Caco-2 (cell line): Measurements from ENCODE around the gene TMEM53. TPM values are rescaled to one million over a fixed set of nuclear protein-coding genes. Genes with fewer than 3 reads are reported as not detected.

Source experiments
- BruUV-seq: library from RNA; stranded (reverse); fragments of 400-500 nt; replicated peaks from 2 replicates; lab custom pipeline; 2021; lab: Mats Ljungman, UMichigan
- CTCF ChIA-PET: fragments of 300-600 bp; sonication (Branson Sonifier 250); formaldehyde crosslinking; loops from one replicate; lab custom pipeline; 2022; ENCODE audit warnings: antibody characterized with exemption; lab: Charles Lee
- POLR2A ChIA-PET: fragments of 300-600 bp; sonication (Branson Sonifier 250); formaldehyde crosslinking; loops from one replicate; lab custom pipeline; 2022; ENCODE audit warnings: antibody characterized with exemption; lab: Charles Lee
- DNase-seq, 2 experiments: peaks; one replicate each; pipeline versions ENCODE4 v3.0.0 to v3.0.0-alpha.2; 2020 to 2022
- H3K27me3 ChIP-seq: replicated peaks from 2 replicates; pipeline ENCODE4 v1.6.0; 2011; ENCODE audit warnings: low read length; ENCODE audit not compliant: control insufficient read depth, insufficient read depth
- H3K36me3 ChIP-seq: 2 replicates; pipeline ENCODE4 v1.5.1; 2011; ENCODE audit warnings: low read length; ENCODE audit not compliant: control insufficient read depth, insufficient read depth
- H3K4me1 ChIP-seq: fragments of 250-450 bp; sonication (Bioruptor Pico); 2 replicates; pipeline ENCODE4 v1.5.1; 2020; ENCODE audit warnings: mild to moderate bottlenecking
- H3K4me3 ChIP-seq: 2 replicates; pipeline ENCODE4 v1.5.1; 2011; ENCODE audit warnings: low read depth, mild to moderate bottlenecking, control low read depth, low read length
- H3K9me3 ChIP-seq: fragments of 250-450 bp; sonication (Bioruptor Pico); 2 replicates; pipeline ENCODE4 v1.5.1; 2020; ENCODE audit warnings: mild to moderate bottlenecking, moderate library complexity
- H3K27ac Mint-ChIP-seq: one replicate; pipeline ENCODE4 v1.8.0; 2022; ENCODE audit warnings: mixed read lengths; ENCODE audit not compliant: unreplicated experiment
- H3K27me3 Mint-ChIP-seq: one replicate; pipeline ENCODE4 v1.8.0; 2022; ENCODE audit warnings: mixed read lengths; ENCODE audit not compliant: insufficient read depth, unreplicated experiment
- H3K36me3 Mint-ChIP-seq: one replicate; pipeline ENCODE4 v1.8.0; 2022; ENCODE audit warnings: mild to moderate bottlenecking, mixed read lengths; ENCODE audit not compliant: insufficient read depth, unreplicated experiment
- H3K4me1 Mint-ChIP-seq: one replicate; pipeline ENCODE4 v1.8.0; 2022; ENCODE audit warnings: low read depth, mixed read lengths; ENCODE audit not compliant: unreplicated experiment
- H3K4me3 Mint-ChIP-seq: one replicate; pipeline ENCODE4 v1.8.0; 2022; ENCODE audit warnings: mild to moderate bottlenecking, moderate library complexity, mixed read lengths; ENCODE audit not compliant: unreplicated experiment
- H3K9me3 Mint-ChIP-seq: one replicate; pipeline ENCODE4 v1.8.0; 2022; ENCODE audit warnings: mixed read lengths; ENCODE audit not compliant: unreplicated experiment
- CTCF ChIP-seq, 2 experiments: fragments of 200-600 bp in 1 of 2; IDR thresholded peaks; 1 replicate in 1 of 2; 2 replicates in 1 of 2; pipeline versions ENCODE4 v1.5.1 to v1.8.0; 2011 to 2022; ENCODE audit warnings: antibody characterized with exemption in 1 of 2, control low read depth in 1 of 2, inconsistent platforms in 1 of 2, low read depth in 1 of 2, low read length in 1 of 2, mild to moderate bottlenecking in 1 of 2, moderate library complexity in 1 of 2; ENCODE audit not compliant: insufficient read depth in 1 of 2, severe bottlenecking in 1 of 2, unreplicated experiment in 1 of 2
- intact Hi-C: fragments of 100-400 bp; cut with micrococcal nuclease; formaldehyde crosslinking; loops from one replicate; pipeline ENCODE4 v1.10.0; 2022; ENCODE audit not compliant: unreplicated experiment
- total RNA-seq: library from RNA; stranded (reverse); gene quantifications from 2 replicates; pipeline ENCODE4 v1.2.3, GENCODE V29; 2022

The TMEM53 gene
- total RNA-seq, 1 experiment from 2014 or later = 4.4 TPM

DNA sequence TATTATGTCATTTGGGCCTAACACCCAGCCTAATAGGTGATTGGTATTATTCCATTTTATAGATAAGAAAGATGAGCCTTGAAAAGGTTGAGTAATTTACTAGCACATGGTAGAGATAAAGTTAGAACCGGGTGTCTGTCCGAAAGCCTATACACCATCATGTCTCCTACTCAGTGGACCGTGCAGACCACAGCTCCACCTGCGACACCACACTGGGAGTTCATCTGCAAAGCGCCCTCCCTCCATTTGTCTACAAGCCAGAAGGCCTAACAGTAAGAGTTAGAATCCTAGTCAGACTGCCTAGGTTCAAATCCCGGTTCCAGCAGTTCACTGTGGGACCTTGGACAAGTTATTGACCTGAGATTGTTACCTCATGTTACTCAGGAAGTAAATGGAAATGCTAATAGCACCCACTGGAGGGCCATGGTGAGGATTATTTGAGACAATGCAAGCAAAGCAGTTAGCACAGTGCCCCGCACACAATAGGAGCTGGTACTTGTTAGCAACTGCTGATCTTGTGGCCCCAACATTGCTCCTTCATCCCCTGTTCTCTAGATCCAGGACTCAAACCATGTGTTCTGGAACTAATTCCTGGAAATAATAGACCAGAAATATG is 20.7 kb upstream of the TMEM53 start:
- Mint-ChIP-seq H3K36me3 (peaks cover 4% of the 10 kb centered on the region), H3K9me3 (no peaks in the 10 kb centered on the region), H3K4me1 (no peaks in the 10 kb centered on the region), H3K27ac (no peak overlapping the region), H3K27me3 (peaks cover 4% of the 10 kb centered on the region), H3K4me3 (no peak overlapping the region)
- Histone ChIP-seq H3K4me1 (no peaks in the 10 kb centered on the region), H3K36me3 (no peaks in the 10 kb centered on the region), H3K27me3 (no peaks in the 10 kb centered on the region), H3K4me3 (no peak overlapping the region), H3K9me3 (no peaks in the 10 kb centered on the region)
- no TSS peak for BruUV-seq
- no peak for TF ChIP-seq CTCF (IDR thresholded peaks at IDR 0.05; ENCODE audit: insufficient read depth in 1 of 2, low read depth in 1 of 2, low read length in 1 of 2, severe bottlenecking in 1 of 2, unreplicated experiment in 1 of 2)
- no peak for DNase-seq
- POLR2A ChIA-PET = no interaction called here
- intact Hi-C loops = no loop called here
- CTCF ChIA-PET = no interaction called here

- no peak overlapping the region for H3K27ac Mint-ChIP-seq
- intact Hi-C loops = no loop called here
- H3K36me3 ChIP-seq = no peaks in the 10 kb centered on the region
- H3K36me3 Mint-ChIP-seq = peaks cover 4% of the 10 kb centered on the region
- no peak for TF ChIP-seq CTCF (IDR thresholded peaks at IDR 0.05; ENCODE audit: insufficient read depth in 1 of 2, low read depth in 1 of 2, low read length in 1 of 2, severe bottlenecking in 1 of 2, unreplicated experiment in 1 of 2)
- DNase-seq = no peak
- no TSS peak for BruUV-seq
- H3K9me3 ChIP-seq = no peaks in the 10 kb centered on the region
- no peaks in the 10 kb centered on the region for H3K27me3 ChIP-seq
- peaks cover 4% of the 10 kb centered on the region for H3K27me3 Mint-ChIP-seq
- POLR2A ChIA-PET = no interaction called here
- H3K4me1 ChIP-seq = no peaks in the 10 kb centered on the region
- no peaks in the 10 kb centered on the region for H3K9me3 Mint-ChIP-seq
- H3K4me3 ChIP-seq = no peak overlapping the region
- CTCF ChIA-PET = no interaction called here
- no peaks in the 10 kb centered on the region for H3K4me1 Mint-ChIP-seq
- no peak overlapping the region for H3K4me3 Mint-ChIP-seq
Observed at GRCh38 chr1:44693900-44694299, 19.6 kb upstream of the TMEM53 start.

- Histone ChIP-seq H3K27me3 (no peaks in the 10 kb centered on the region), H3K36me3 (no peaks in the 10 kb centered on the region), H3K4me3 (no peak overlapping the region), H3K9me3 (no peaks in the 10 kb centered on the region), H3K4me1 (no peaks in the 10 kb centered on the region)
- no peaks in the 10 kb centered on the region for H3K4me1 Mint-ChIP-seq
- POLR2A ChIA-PET = no interaction called here
- intact Hi-C loops = no loop called here
- no peak overlapping the region for H3K4me3 Mint-ChIP-seq
- CTCF ChIA-PET = no interaction called here
- BruUV-seq = no TSS peak
- no peak for TF ChIP-seq CTCF (IDR thresholded peaks at IDR 0.05; ENCODE audit: insufficient read depth in 1 of 2, low read depth in 1 of 2, low read length in 1 of 2, severe bottlenecking in 1 of 2, unreplicated experiment in 1 of 2)
- H3K27me3 Mint-ChIP-seq = peaks cover 4% of the 10 kb centered on the region
- H3K36me3 Mint-ChIP-seq = peaks cover 4% of the 10 kb centered on the region
- DNase-seq = no peak
- no peak overlapping the region for H3K27ac Mint-ChIP-seq
- no peaks in the 10 kb centered on the region for H3K9me3 Mint-ChIP-seq
Observed at GRCh38 chr1:44693159-44693558, 18.9 kb upstream of the TMEM53 start.
